MV-4-11 (cell line): Measurements from ENCODE around the gene EPAS1.

ENCODE experiments used
- DNase-seq: peaks from one replicate; lab custom pipeline; 2025; lab: John Stamatoyannopoulos, UW

The EPAS1 gene

GRCh38 chr2:46273919-46274318 lies 23.3 kb upstream of the EPAS1 start:
- DNase-seq = no peak

- DNase-seq = no peak
These were observed 22.6 kb upstream of the EPAS1 start for GRCh38 chr2:46274586-46274985.

GRCh38 chr2:46275995-46276394 lies 21.2 kb upstream of the EPAS1 start:
- no peak for DNase-seq

DNA sequence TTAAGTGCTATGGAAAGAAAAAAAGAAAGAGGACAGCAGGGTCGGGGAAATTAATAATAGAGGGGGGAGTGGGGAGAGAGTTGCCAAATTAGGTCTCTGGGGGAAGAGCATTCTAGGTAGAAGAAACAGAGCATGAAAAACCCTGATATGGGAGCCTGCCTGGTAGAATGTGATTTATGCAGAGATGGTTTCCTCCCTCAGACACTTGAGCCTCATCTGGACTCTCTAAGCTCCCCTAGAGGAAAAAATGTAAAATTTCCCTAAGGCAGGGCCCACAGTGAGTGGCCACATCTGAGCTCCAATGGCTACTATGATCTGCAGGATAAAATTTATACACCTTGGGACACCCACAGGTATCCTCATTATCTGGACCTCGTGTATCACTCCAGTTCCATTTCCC lies 20.6 kb upstream of the EPAS1 start:
- DNase-seq = no peak

DNA sequence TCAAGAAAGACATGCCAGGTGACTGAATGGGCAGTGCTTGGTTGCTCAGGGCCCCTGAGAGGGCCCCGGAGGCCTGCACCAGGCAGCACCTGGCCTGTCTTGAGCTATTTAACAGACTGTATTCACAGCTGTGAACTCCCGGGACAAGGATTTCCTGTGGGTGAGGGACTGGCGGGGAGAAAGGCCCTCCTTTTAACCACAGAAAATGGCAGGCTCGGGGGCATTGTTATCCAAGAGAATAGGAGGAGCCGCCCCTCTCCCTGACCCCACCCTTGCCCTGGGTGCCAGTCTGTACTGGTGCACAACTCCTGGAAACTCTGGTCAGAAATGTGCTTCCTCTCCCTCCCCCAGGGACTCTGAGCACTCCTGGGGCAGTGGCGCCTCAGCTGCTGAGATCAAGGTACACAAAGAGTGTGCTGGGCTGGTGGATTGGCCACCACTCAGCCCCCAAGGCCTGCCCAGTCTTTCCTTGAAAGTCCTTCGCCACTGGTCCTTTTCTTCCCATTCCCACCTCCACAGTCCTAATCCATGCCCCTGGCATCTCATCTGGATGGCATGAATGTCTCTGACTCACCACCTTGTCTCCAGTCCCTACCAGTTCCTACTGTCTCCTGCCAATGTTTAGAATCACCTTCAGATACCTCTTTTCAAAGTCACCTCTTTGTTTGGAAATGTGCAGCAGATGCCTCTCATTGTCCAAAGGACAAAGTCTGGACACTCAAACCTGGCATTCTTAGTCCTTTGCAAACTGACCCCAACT lies 19.6 kb upstream of the EPAS1 start:
- DNase-seq = no peak

DNA sequence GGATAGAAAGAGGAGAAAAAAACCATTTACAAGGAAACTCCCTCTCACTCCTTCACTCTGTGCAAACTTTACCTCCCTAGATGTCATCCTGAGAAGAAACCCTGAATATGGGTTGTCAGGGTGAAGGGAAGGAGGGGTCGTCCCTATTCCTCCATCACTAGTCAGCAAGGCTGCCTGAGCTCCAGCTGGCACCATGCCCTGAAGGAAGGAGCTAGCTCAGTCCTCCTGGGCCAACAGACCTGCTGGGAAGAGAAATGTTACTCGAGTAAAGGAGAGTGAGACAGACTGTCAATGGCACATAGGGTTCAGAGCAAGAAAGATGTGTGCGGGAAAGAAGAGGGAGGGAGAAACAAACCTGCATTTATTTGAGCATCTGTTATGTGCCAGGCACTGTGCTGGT lies 18.3 kb upstream of the EPAS1 start:
- no peak for DNase-seq

- DNase-seq = no peak
These were observed 15.3 kb upstream of the EPAS1 start for GRCh38 chr2:46281939-46282338.

GRCh38 chr2:46283693-46284092 lies 13.5 kb upstream of the EPAS1 start:
- DNase-seq = no peak

- DNase-seq = no peak
These were observed 12.9 kb upstream of the EPAS1 start for GRCh38 chr2:46284260-46284659.

DNA sequence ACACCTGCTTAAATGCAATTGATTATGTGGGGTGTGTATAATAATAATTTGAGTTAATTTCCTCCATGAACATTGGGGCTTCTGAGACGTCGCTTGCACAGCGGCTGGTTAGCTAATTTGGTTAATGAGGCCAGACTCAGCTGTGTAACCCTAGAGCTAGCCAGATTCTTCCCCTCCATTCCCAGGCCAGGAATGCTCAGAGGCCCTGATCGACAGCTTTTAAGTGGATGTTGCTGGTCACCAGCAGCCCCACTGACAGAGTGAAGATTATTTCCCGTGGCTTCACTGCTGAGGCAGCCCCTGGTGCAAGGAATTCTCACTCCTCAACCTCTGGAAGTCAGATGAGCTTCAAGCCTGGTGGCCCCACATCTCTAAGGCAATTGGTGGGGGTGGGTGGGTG lies 12.4 kb upstream of the EPAS1 start:
- DNase-seq = no peak

- no peak for DNase-seq
These were observed 10.5 kb upstream of the EPAS1 start for GRCh38 chr2:46286715-46287114.

- DNase-seq = peak; percentile 30
These were observed 7.1 kb upstream of the EPAS1 start for GRCh38 chr2:46290078-46290477.

GRCh38 chr2:46293466-46293865 lies 3.7 kb upstream of the EPAS1 start:
- DNase-seq = no peak

DNA sequence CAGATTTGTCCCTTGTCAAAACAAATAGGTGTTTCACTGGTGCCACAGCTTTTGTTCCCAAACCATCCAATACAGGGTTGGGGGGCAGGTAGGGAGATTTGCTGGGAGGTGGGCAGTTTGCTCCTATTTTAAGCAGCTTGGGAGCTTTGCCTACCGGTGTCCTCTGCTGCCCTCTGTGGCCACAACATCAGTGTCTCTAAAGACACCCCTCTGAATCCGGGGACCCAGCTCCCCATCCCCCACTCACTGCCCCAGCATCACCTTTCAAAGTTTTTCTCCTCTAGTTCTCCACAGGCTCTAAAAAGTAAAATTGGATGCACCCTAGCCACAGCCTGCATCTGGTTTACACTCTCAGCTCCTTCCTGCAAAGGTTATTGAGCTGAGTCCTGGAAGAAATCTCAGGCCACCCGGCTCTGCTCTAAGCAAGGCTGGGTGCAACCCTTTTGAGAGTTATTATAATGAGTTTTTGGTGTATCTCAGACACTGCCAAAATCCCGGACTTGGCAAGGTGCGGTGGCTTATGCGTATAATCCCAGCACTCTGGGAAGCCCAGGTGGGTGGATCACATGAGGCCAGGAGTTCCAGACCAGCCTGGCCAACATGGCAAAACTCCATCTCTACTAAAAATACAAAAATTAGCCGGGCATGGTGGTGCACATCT lies 2.9 kb upstream of the EPAS1 start:
- no peak for DNase-seq

GRCh38 chr2:46296216-46296839 lies 879 bp upstream of the EPAS1 start:
- peak; percentile 52 for DNase-seq

GRCh38 chr2:46297546-46298271 lies 502 bp downstream of the EPAS1 start:
- peak; percentile 31 for DNase-seq

GRCh38 chr2:46298272-46298521 lies 990 bp downstream of the EPAS1 start:
- DNase-seq = no peak

GRCh38 chr2:46298522-46299353 lies 1.5 kb downstream of the EPAS1 start:
- DNase-seq = peak; percentile 14

DNA sequence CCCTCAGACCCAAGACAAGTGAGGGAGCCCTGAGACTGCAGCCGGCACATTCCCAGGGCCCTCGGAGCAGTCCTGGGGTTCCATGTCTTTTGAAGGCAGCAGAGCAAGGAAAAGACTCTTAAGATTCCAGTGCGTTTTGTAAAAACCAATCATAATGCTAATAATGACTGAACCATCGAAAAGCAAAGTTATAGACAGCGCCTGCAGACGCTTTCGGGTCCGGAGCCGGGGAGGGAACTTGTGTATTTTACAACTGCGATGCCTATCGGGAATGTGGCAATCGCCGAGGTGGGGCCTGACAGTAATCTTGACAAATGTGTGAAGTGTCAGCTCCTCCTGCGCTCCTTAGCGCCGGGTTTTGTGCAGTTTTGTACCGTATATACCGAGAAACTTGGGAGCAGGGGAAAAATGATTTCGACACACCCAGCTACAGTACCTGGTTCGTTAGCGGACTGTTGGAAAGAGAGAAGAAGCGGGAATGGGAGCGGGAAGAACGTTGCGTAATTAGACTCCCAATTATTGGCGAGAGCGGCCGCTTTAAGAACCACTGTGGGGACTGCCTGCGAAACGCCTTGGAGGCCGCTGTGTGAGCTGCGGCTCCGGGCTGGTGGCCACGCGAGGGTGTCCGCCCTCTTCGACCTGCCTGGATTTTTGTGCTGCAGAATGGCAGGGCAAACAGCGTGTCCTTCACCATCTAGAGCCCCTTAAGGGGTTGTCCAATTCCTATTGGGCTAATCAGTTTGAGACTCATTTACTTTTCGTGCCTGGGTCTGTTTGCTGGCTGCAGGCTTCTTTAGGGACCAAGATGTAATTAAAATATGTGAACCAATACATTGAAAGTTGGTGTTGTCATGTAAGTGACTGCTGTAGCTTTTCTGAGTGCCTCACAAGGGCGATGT lies 2.4 kb downstream of the EPAS1 start:
- peak; percentile 51 for DNase-seq

- DNase-seq = no peak
These were observed 3.2 kb downstream of the EPAS1 start for GRCh38 chr2:46300406-46300832.
